GM19351 (cell line): ENCODE results near the gene LAMB2.

ENCODE experiments used
- ATAC-seq: cut with Tn5 transposase; IDR thresholded peaks from one replicate; pipeline ENCODE4 v1.9.1; 2021; ENCODE audit warnings: mild to moderate bottlenecking, moderate library complexity; ENCODE audit not compliant: unreplicated experiment

LAMB2 gene

DNA sequence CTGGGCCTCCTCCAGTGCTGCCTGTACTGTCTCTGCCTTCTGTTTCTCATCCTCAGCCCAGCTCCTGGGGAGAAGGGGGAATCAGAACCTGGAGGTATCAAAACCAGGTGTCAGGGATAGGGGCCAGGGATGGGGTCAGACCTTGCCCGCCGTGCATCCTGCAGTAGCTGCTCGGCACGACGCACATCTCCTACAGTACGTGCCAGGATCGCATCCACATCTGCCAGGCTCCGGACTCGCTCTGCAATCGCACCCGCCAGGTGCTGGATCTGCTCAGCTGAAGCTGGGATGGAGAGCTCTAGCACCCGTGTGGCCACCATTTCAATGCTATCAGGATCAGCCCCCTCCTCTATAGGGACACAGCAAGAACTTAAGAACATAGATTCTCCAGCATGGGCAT is 10.8 kb downstream of the LAMB2 start:
- ATAC-seq, result no peak

- peak; percentile 14 for ATAC-seq
Measured at GRCh38 chr3:49121132-49121736, 11.6 kb downstream of the LAMB2 start.

- peak; percentile 85 for ATAC-seq
Measured at GRCh38 chr3:49120438-49121131, 12.3 kb downstream of the LAMB2 start, which contains the start of gene USP19. TSS of gene USP19 (minus strand) at chr3:49120823. CDS start at chr3:49119145, 1,678 bp downstream.

GRCh38 chr3:49120096-49120437 is 12.8 kb downstream of the LAMB2 start:
- peak; percentile 24 for ATAC-seq

DNA sequence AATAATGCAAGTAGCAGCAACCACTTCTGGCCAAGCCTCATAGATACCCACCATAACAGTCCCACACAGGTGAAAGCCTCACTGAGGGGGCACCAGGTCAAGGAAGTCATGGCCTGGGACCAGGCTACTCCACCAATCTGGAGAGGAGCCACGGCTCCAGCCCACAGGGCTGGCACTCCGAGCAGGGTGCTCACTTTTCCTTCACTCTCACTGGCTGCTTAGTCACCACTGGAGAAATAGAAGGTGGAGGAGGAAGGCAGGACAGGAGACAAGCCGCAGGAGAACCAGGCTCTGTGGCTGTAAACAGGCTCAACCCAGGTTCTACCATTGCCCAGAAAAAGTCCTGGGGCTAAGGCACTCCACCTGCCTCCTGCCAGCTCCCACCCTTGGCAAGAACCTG is 13.4 kb downstream of the LAMB2 start:
- no peak for ATAC-seq

DNA sequence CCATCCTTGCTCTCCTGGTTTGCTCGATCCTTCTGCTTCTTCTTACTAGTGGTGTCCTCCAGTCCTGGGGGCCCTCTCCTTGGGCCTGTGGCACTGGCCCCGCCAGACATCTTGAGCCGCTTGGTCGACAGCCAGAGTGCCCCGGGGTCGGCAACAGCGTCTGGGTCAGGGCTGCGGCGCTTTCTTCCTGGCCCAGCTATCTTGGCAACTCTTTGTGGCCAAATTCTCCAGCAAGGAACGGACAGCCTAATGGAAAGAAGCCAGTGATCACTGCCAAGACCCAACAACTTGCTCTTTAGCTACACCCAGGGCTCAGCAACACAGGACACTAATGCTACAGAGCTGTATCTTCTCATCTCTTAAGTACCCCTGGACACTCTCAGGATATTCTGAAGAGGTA is 13.8 kb downstream of the LAMB2 start:
- no peak for ATAC-seq

- no peak for ATAC-seq
Measured at GRCh38 chr3:49112262-49112661, 20.6 kb downstream of the LAMB2 start.

DNA sequence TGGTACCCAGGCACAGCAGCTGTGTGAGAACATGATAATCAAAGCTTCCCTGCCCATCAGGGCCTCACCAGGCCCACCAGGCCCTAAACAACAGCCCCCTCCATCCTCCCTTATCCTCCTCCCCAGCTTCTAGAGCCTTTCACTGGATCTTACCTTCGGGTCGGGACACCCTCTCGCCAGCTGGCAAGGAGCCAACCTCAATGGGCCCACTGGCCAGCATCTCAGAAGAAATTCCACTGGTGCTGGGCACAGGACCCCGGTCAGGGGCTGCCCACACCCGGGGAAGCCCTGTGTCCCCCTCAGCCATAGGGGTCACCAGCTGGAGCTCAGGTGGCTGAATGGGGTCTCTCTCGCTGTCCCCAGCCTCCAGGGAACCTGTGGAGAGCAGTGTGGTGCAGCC is 21.5 kb downstream of the LAMB2 start:
- ATAC-seq, result no peak

DNA sequence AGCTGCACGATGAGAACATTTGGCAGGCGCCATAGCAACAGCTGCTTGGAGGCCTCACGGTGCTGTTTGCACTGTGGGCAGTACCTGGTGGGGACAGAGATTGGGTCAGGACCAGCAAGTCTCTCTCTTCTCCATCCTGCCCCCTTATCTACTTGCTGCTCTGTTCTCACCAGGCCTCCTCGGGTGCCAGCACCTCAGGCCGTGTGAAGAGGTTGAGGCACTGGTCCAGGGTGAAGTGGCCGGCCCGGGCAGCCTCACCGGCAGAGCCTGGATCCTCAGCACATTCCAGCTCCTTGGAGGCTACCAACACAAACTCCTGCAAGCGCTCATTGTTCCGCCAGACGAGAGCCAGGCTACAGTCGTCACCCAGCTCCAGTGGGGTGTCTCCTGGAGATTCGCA is 22.1 kb downstream of the LAMB2 start:
- no peak for ATAC-seq

GRCh38 chr3:49108346-49108745 is 24.5 kb downstream of the LAMB2 start:
- no peak for ATAC-seq

- peak; percentile 91 for ATAC-seq
Measured at GRCh38 chr3:49104427-49105291, 28.2 kb downstream of the LAMB2 start, which contains the start of gene QARS1. TSS of gene QARS1 (minus strand) at chr3:49104757. CDS start at chr3:49104733, 24 bp downstream.

GRCh38 chr3:49104052-49104426 is 28.8 kb downstream of the LAMB2 start:
- no peak for ATAC-seq

DNA sequence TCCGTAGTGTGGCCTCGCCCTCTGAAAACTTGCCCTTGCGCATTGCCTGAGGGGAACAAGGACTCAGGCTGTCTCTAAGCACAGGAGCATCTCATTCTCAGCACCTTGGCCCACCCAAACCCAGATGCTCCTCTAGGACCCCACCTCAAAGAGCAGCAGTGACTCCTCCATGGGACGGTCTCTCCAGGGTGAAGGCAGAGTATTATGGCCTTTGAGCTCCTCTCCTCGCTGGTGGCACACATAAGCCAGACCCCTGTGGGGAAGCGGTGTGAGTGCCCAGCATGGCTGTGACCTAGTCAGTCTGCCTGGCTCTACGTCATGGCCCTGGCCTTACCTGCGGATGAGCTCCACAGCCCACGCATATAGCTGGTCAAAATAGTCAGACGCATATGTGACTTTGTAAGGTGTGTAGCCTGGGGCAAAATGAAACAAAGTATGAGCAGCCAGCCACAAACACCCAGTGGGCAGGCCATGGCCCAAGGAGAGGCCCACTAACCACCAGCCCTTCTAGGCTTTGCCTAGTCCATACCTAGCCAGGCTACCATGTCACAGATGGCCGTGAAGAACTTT is 32.7 kb downstream of the LAMB2 start:
- ATAC-seq, result no peak

- no peak for ATAC-seq
Measured at GRCh38 chr3:49098910-49099630, 33.8 kb downstream of the LAMB2 start.

DNA sequence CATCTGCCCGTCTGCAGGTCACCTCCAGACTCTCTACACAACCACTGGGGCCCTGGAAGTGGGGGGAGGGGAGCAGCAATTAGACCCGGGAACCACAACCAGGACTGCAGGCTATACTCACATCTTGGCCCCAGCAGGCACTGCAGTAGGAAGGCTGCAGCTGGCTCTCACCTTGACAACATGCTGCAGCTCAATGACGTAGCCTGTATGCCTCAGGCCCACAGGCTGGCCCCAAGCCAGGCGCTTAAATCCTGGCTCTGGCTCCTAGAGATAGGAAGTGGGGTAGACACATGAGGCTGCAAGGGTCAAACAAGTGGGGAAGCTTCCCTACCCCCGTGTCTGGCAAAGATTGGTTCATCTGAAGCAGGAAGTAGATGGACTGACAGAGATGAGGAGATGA is 34.4 kb downstream of the LAMB2 start:
- no peak for ATAC-seq

- ATAC-seq, result peak; percentile 68
Measured at GRCh38 chr3:49093853-49094767, 38.7 kb downstream of the LAMB2 start, which contains the start of gene QRICH1. TSS of gene QRICH1 (minus strand) at chr3:49094071. CDS start at chr3:49077017, 17,054 bp downstream.

- ATAC-seq, result peak; percentile 38
Measured at GRCh38 chr3:49092938-49093852, 39.7 kb downstream of the LAMB2 start.

GRCh38 chr3:49081429-49081828 is 51.4 kb downstream of the LAMB2 start:
- no peak for ATAC-seq

DNA sequence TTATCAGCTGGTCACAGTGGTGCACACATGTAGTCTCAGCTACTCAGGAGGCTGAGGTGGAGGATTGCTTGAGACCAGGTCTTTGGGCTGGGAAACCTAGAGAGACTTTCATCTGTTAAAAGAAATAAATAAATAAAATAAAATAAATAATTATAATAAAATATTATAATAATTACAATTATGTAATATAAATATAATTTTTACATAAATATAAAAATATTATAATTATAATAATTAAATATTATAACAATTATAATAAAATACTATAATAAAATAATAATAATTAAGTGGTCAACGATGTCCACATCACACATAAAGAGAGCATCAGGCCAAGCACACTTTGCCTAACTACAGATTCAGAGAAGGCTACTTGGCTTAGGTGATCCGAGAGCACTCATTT is 53.6 kb downstream of the LAMB2 start:
- no peak for ATAC-seq
